Neural cell (in vitro differentiated cells): ENCODE data around the gene RASGRP3. TPM values are rescaled to one million over a fixed set of nuclear protein-coding genes. Genes with fewer than 3 reads are reported as not detected.

Experiments used
- H2AFZ ChIP-seq: fragments of 200-600, 300-800 bp; sonication (generic), shearing (Covaris generic); 2 replicates; pipeline ENCODE4 v1.6.0; 2014; ENCODE audit warnings: low read depth, mild to moderate bottlenecking, antibody characterized with exemption, low read length, moderate library complexity
- H3F3A ChIP-seq: fragments of 200-600 bp; shearing (Covaris generic); 2 replicates; pipeline ENCODE4 v1.6.1; 2016; ENCODE audit warnings: mild to moderate bottlenecking, moderate library complexity, mixed read lengths, antibody characterized with exemption, low read length; ENCODE audit not compliant: insufficient read depth, poor library complexity, severe bottlenecking
- H3K27ac ChIP-seq: fragments of 200-600, 300-800 bp; sonication (generic), shearing (Covaris generic); 2 replicates; pipeline ENCODE4 v1.5.1; 2014; ENCODE audit warnings: mild to moderate bottlenecking, low read length, moderate library complexity
- H3K27me3 ChIP-seq: fragments of 300-800, 200-600 bp; sonication (generic), shearing (Covaris generic); 2 replicates; pipeline ENCODE4 v1.6.0; 2014; ENCODE audit warnings: mild to moderate bottlenecking, low read depth, low read length, moderate library complexity; ENCODE audit not compliant: insufficient read depth
- H3K36me3 ChIP-seq: fragments of 300-800, 200-600 bp; sonication (generic), shearing (Covaris generic); 2 replicates; pipeline ENCODE4 v1.5.1; 2014; ENCODE audit warnings: mild to moderate bottlenecking, antibody characterized with exemption, low read length, moderate library complexity; ENCODE audit not compliant: insufficient read depth
- H3K4me2 ChIP-seq: fragments of 300-800, 200-600 bp; sonication (generic), shearing (Covaris generic); 2 replicates; pipeline ENCODE4 v1.6.0; 2014; ENCODE audit warnings: mild to moderate bottlenecking, low read length
- H3K4me3 ChIP-seq: fragments of 300-800, 200-600 bp; sonication (generic), shearing (Covaris generic); 2 replicates; pipeline ENCODE4 v1.5.1; 2014; ENCODE audit warnings: mild to moderate bottlenecking, low read length, moderate library complexity
- H3K79me2 ChIP-seq: fragments of 200-600 bp; shearing (Covaris generic); replicated peaks from 2 replicates; pipeline ENCODE4 v1.6.0; 2014; ENCODE audit warnings: mild to moderate bottlenecking, low read length, moderate library complexity; ENCODE audit not compliant: insufficient read depth
- H3K9ac ChIP-seq: fragments of 300-800, 200-600 bp; sonication (generic), shearing (Covaris generic); 2 replicates; pipeline ENCODE4 v1.6.1; 2016; ENCODE audit warnings: mild to moderate bottlenecking, low read length, mixed read lengths
- H3K9me2 ChIP-seq: fragments of 200-600 bp; shearing (Covaris generic); 2 replicates; pipeline ENCODE4 v1.6.1; 2016; ENCODE audit warnings: mild to moderate bottlenecking, low read length, mixed read lengths; ENCODE audit not compliant: insufficient read depth
- H3K9me3 ChIP-seq: fragments of 200-600, 300-800 bp; sonication (generic), shearing (Covaris generic); 2 replicates; pipeline ENCODE4 v1.6.1; 2016; ENCODE audit warnings: mild to moderate bottlenecking, mixed run types, low read length, moderate library complexity, mixed read lengths
- H4K20me1 ChIP-seq: fragments of 200-600 bp; shearing (Covaris generic); 2 replicates; pipeline ENCODE4 v1.6.1; 2016; ENCODE audit warnings: mild to moderate bottlenecking, mixed run types; ENCODE audit not compliant: insufficient read depth
- EP300 ChIP-seq: fragments of 450-650 bp; conservative IDR thresholded peaks from 2 replicates; pipeline ENCODE4 v1.6.1; 2014; ENCODE audit warnings: antibody characterized with exemption, mild to moderate bottlenecking, moderate library complexity; ENCODE audit not compliant: poor library complexity, severe bottlenecking
- EZH2 ChIP-seq: fragments of 200-600, 300-800 bp; shearing (Covaris generic), sonication (generic); IDR thresholded peaks from 2 replicates; pipeline ENCODE4 v1.6.1; 2014; ENCODE audit warnings: antibody characterized with exemption, low read length, borderline replicate concordance, mild to moderate bottlenecking; ENCODE audit not compliant: insufficient read depth, poor library complexity, severe bottlenecking
- MXI1 ChIP-seq: fragments of 450-650 bp; conservative IDR thresholded peaks from 2 replicates; pipeline ENCODE4 v1.6.1; 2014; ENCODE audit warnings: antibody characterized with exemption, mild to moderate bottlenecking; ENCODE audit not compliant: poor library complexity, severe bottlenecking
- POLR2AphosphoS5 ChIP-seq: IDR thresholded peaks from 2 replicates; pipeline ENCODE4 v1.6.1; 2012
- RAD21 ChIP-seq: fragments of 450-650 bp; conservative IDR thresholded peaks from 2 replicates; pipeline ENCODE4 v1.6.1; 2014; ENCODE audit warnings: antibody characterized with exemption, mild to moderate bottlenecking, moderate library complexity
- SMC3 ChIP-seq: fragments of 450-650 bp; conservative IDR thresholded peaks from 2 replicates; pipeline ENCODE4 v1.6.1; 2014; ENCODE audit warnings: antibody characterized with exemption, mild to moderate bottlenecking, moderate library complexity; ENCODE audit not compliant: poor library complexity
- TAF1 ChIP-seq: IDR thresholded peaks from 2 replicates; pipeline ENCODE4 v1.6.1; 2012; ENCODE audit warnings: low read depth
- polyA plus RNA-seq: library from polyadenylated mRNA; depleted of rRNA; stranded (reverse); fragments of >200 nt; gene quantifications from 2 replicates; pipeline ENCODE4 v1.2.3, GENCODE V29; 2014
- TF ChIP-seq, protein P1 (sequence below): fragments of 450-650 bp; IDR thresholded peaks from 2 replicates; pipeline ENCODE4 v1.5.1; 2014; ENCODE audit warnings: antibody characterized with exemption, mild to moderate bottlenecking, moderate library complexity; ENCODE audit not compliant: poor library complexity, severe bottlenecking
- TF ChIP-seq, protein P2 (sequence below): IDR thresholded peaks from 2 replicates; pipeline ENCODE4 v1.6.1; 2012; ENCODE audit warnings: borderline replicate concordance

The RASGRP3 gene
- polyA plus RNA-seq, 1 donor from 2014 or later = 25.3 TPM

DNA sequence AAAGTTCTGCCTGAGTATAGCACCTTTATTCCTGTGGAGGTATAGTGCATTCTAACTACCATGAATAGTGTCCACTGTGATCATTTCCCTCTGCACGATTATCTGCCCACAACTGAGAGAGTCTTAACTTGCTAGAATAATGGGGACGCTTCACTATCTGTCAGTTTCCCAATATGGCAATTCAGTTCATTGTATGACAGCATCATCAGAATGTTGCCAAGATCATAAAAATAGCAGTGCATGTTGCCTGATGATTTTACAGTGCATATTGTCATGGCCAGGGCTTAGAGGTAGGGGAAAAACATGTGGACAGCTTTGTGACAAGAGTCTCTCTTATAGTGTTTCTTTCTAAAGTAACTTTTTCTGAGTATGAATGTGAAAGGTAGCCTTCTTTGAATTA lies 6.1 kb downstream of the RASGRP3 start:
- no peak overlapping the region for H3K27ac ChIP-seq
- H3K27me3 ChIP-seq = no peaks in the 10 kb centered on the region
- no peak overlapping the region for H3K9ac ChIP-seq
- H3K79me2 ChIP-seq = no peaks in the 10 kb centered on the region
- TF ChIP-seq, protein P1, sequence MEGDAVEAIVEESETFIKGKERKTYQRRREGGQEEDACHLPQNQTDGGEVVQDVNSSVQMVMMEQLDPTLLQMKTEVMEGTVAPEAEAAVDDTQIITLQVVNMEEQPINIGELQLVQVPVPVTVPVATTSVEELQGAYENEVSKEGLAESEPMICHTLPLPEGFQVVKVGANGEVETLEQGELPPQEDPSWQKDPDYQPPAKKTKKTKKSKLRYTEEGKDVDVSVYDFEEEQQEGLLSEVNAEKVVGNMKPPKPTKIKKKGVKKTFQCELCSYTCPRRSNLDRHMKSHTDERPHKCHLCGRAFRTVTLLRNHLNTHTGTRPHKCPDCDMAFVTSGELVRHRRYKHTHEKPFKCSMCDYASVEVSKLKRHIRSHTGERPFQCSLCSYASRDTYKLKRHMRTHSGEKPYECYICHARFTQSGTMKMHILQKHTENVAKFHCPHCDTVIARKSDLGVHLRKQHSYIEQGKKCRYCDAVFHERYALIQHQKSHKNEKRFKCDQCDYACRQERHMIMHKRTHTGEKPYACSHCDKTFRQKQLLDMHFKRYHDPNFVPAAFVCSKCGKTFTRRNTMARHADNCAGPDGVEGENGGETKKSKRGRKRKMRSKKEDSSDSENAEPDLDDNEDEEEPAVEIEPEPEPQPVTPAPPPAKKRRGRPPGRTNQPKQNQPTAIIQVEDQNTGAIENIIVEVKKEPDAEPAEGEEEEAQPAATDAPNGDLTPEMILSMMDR = no peak
- TF ChIP-seq POLR2AphosphoS5 (no peak), MXI1 (no peak), RAD21 (no peak), TAF1 (no peak), EZH2 (no peak), SMC3 (no peak), EP300 (no peak)
- TF ChIP-seq, protein P2, sequence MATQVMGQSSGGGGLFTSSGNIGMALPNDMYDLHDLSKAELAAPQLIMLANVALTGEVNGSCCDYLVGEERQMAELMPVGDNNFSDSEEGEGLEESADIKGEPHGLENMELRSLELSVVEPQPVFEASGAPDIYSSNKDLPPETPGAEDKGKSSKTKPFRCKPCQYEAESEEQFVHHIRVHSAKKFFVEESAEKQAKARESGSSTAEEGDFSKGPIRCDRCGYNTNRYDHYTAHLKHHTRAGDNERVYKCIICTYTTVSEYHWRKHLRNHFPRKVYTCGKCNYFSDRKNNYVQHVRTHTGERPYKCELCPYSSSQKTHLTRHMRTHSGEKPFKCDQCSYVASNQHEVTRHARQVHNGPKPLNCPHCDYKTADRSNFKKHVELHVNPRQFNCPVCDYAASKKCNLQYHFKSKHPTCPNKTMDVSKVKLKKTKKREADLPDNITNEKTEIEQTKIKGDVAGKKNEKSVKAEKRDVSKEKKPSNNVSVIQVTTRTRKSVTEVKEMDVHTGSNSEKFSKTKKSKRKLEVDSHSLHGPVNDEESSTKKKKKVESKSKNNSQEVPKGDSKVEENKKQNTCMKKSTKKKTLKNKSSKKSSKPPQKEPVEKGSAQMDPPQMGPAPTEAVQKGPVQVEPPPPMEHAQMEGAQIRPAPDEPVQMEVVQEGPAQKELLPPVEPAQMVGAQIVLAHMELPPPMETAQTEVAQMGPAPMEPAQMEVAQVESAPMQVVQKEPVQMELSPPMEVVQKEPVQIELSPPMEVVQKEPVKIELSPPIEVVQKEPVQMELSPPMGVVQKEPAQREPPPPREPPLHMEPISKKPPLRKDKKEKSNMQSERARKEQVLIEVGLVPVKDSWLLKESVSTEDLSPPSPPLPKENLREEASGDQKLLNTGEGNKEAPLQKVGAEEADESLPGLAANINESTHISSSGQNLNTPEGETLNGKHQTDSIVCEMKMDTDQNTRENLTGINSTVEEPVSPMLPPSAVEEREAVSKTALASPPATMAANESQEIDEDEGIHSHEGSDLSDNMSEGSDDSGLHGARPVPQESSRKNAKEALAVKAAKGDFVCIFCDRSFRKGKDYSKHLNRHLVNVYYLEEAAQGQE = no peak
- no peaks in the 10 kb centered on the region for H3K9me2 ChIP-seq
- H3K4me3 ChIP-seq = no peak overlapping the region
- H3F3A ChIP-seq = no peaks in the 10 kb centered on the region
- H3K36me3 ChIP-seq = no peaks in the 10 kb centered on the region
- no peak overlapping the region for H2AFZ ChIP-seq
- no peaks in the 10 kb centered on the region for H4K20me1 ChIP-seq
- no peaks in the 10 kb centered on the region for H3K9me3 ChIP-seq
- no peak overlapping the region for H3K4me2 ChIP-seq

DNA sequence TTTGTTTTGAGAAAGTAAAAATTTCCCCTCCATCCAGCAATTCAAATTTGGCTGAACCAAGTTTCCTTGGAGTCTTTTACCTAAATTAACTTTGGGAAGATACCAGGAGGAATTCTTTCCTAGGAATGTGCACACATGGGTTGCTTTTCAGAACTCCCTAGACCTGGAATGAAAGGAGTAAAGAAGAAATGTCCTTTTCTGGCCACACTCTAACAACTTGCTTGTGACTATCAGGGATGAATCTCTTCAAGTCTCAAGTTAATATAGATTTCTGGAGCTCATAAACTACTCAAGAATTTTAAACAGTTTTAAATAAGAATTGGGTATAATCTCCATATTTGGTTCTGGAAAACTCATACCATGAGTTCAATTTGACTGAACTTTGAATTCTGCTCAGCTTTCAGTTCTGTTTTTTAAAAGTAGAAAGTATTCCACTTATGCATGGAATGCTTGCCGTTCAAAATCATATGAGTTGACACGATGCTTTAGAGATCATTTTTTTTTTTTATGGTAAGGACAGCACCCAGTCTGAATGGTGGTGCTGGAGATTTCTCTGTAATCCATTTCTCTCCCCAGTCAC lies 7.7 kb downstream of the RASGRP3 start:
- Histone ChIP-seq H3K4me3 (no peak overlapping the region), H3K27me3 (no peaks in the 10 kb centered on the region), H4K20me1 (no peaks in the 10 kb centered on the region), H3K9me3 (no peaks in the 10 kb centered on the region), H2AFZ (no peak overlapping the region), H3K36me3 (no peaks in the 10 kb centered on the region), H3K79me2 (no peaks in the 10 kb centered on the region), H3F3A (no peaks in the 10 kb centered on the region), H3K9me2 (no peaks in the 10 kb centered on the region), H3K27ac (no peak overlapping the region), H3K9ac (no peak overlapping the region), H3K4me2 (no peak overlapping the region)
- TF ChIP-seq, protein P1 = no peak
- TF ChIP-seq TAF1 (no peak), EP300 (no peak), POLR2AphosphoS5 (no peak), MXI1 (no peak), SMC3 (no peak), RAD21 (no peak), EZH2 (no peak)
- TF ChIP-seq, protein P2 = no peak
